ENCODE measurements around the gene C2orf42. TPM values are rescaled to one million over a fixed set of nuclear protein-coding genes. Genes with fewer than 3 reads are reported as not detected.
"Not testable (repeated sequence)": the region's sequence is repeated elsewhere in the genome, so short reads cannot be mapped to it uniquely, and the experiment has no call there.

The C2orf42 gene
- total RNA-seq, 1 donor from 2014 or later: 22.6 TPM

- DNase-seq (ENCODE audit: low spot score): no peak
Observed at GRCh38 chr2:70132244-70133126, 58.3 kb downstream of the C2orf42 start.

GRCh38 chr2:70131344-70132143 lies 59.3 kb downstream of the C2orf42 start:
- not testable (repeated sequence) for DNase-seq (ENCODE audit: low spot score)

DNA sequence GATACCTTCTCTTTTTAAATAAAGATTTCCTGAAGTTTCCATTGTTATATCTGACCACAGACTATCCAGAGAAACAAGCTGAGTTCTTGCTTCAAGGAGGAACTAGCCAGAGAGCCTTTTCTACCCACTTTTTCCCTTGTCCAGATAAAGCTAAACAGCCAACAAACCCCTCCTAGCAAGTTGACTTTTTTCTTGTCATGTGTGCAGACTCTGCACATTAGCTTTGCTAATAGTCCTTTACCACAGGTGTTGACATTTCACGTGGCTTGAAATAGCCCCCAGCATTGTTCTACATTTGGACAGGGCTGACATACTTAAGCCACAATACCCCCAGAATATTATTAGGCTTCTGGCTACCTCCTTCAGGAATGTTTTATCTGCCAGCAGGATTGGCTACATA lies 62.8 kb downstream of the C2orf42 start:
- no peak for DNase-seq (ENCODE audit: low spot score)

DNA sequence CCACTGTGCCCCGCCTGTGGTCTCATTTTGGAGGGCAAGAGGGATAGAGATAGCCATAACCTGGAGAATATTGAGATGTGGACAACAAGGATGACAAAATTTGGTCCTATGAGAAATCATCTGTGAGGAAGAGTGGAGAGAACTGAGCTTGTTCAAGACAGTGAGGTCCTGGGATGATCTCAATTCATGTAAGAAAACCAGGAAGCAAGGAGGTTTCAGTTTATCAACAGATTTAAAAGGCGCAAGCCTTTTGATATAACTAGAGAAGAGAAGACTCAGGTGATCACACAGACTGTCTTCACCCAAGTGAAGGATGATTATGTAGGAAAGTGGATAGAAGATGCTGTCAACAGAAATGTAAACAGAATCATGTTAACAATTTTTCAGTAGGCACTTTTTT lies 64.4 kb downstream of the C2orf42 start:
- DNase-seq (ENCODE audit: low spot score): no peak

DNA sequence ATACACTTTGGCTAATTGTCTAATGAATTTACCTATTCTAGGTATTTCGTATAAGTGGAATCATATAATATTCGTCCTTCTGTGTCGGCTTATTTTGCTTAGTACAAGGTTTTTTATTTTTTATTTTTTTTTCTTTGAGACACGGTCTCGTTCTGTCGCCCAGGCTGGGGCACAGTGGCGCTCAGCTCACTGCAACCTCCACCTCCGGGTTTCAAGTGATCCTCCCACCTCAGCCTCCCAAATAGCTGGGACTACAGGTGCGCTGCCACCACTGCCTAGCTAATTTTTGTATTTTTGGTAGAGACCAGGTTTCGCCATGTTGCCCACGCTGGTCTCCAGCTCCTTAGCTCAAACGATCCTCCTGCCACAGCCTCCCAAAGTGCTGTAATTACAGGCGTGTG lies 65.3 kb downstream of the C2orf42 start:
- no peak for DNase-seq (ENCODE audit: low spot score)

DNA sequence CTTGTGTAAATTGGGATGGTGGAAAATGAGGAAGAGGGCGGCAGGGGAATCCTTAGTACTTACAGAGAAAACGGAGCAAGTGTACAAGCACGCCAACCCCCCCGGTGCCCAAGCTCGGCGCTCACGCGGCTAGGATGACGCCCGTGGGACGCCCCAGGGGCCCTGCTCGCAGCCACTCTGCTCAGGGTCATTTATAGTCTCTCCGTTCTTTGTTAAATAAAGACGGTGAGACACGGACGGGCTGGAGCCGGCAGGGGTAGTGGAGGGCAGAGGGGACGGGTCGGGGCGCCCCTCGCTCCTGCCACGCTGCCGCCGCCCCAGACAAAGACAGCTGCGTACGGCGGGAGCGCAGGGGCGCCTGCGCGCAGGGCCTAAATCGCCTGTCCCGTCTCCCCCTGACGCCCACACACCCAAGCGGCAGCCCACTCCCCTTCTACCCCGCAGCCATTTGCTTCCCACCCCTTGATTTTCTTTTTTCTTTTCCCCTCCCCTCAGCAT lies 65.8 kb downstream of the C2orf42 start:
- peak; percentile 58 for DNase-seq (ENCODE audit: low spot score)

GRCh38 chr2:70123829-70124116 lies 67.0 kb downstream of the C2orf42 start:
- no peak for DNase-seq (ENCODE audit: low spot score)

DNA sequence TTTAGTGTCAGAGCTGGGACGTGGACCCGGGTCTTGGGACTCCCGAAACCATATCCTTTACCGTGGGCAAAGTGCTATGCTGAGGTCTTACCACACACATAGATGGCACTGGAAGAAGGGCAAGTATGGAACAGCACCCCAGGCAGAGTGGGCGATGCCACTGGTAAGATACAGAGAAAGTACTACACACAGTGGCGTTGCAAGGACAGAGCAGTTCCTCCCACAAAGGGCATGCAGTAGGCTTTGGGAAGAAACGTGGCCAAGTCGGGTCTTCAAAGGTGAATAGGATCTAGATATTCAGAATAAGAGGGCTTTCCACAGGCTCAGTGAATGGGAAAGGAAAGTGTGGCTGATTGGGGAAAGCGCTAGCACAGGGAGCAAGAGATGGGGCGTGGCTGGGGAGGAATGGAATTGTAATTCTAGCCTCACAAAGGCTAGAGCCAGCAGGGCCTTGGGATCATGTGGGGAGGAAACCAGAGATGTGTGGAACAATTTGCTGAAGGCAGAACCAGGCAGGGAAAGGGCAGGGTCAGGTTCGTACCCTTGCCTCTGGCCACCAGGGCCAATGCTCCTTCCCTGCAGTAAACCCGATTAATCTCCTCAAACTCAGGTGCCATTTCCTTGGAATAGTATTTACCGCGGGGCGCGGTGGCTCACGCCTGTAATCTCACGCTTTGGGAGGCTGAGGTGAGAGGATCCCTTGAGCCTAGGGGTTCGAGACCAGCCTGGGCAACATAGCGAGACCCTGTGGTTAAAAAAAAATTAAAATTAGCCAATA lies 67.6 kb downstream of the C2orf42 start:
- DNase-seq (ENCODE audit: low spot score): peak; percentile 41

- DNase-seq (ENCODE audit: low spot score): no peak
Observed at GRCh38 chr2:70122470-70122869, 68.3 kb downstream of the C2orf42 start.

DNA sequence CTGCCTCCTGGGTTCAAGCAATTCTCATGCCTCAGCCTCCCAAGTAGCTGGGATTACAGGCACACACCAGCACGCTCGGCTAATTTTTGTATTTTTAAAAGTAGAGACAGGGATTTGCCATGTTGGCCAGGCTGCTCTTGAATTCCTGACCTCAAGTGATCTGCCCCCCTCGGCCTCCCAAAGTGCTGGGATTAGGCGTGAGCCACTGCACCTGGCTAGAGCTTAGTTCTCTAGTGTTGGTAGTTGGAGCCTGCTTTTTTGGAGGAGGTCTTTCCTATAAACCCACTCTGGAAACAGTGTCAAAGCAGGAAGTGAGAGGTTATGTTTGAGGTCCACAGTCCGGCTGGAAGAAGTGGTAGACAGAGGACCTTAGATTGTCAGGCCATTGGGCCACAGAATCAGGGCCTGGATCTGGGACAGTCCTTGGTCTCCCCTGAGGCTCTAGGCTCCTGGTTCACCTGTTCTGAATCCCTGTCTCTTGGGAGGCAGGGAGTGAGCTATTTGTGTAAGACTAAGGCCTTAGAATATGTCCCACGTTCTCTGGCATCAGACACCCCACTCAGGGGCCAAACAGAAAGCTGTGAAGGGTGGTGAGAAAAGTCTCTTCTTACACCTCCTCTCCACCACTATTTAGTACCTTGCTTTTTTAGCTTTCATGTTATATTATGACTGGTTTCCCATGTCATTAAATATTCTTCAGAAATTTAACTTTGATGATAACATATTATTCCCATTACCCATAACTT lies 69.0 kb downstream of the C2orf42 start:
- DNase-seq (ENCODE audit: low spot score): no peak

DNA sequence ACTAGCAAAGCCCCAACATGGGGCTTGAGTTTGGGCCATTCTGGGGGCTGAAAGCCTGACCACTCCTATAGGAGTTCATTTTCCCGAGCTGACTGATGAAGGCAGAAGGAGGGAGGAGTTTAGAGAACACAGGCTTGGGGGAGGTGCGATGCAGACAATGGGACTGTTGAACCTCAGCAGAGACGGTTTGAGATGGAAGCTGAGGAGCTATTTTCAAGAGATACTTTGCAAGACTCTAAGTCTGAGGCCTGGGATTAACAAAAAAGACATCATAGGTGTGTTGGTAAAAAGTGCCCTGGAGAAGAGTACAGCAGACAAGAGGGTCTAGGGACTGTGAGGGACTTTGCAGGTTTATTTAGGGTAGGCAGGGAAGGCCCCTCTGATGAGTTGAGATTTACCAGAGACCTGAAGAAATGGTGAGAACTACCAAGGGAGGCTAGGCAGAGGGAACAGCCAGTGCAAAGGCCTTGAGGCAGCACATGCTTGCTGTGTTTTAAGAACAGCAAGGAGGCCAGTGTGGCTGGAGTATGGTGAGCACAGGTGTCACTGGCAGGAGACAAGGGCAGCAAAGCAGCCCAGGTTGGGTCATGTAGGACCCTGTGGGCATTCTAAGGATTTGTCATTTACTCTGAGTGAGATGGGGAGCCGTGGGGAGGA lies 71.9 kb downstream of the C2orf42 start:
- no peak for DNase-seq (ENCODE audit: low spot score)

DNA sequence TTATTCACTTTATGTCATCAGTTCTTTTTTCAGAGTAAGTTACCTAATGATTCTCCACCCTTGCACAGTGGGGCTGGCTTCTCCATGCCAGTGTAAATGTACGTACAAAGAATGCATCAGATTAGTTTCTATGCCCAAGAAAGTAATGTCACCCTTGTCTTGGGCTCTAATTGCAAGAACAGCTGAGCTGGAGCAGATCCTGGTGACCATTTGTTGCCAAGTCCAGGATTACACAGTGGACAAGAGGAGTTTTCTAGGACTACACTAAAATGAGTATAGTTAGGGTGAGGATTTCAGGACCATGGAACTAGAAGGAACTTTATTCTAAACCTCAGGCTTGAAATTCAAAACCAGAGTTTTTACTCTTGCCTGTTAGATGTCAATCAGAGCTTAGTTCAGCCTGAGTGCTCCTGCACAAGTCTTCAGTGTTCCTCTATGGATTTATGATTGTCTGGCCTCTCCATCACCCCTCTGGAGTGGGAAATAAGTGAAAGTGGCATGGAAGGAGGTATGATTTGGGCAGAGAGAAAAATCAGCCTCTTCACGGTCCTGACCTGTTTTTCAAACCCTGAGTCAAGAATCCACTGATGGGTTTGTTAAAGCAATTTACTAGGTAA lies 73.8 kb downstream of the C2orf42 start:
- DNase-seq (ENCODE audit: low spot score): no peak

DNA sequence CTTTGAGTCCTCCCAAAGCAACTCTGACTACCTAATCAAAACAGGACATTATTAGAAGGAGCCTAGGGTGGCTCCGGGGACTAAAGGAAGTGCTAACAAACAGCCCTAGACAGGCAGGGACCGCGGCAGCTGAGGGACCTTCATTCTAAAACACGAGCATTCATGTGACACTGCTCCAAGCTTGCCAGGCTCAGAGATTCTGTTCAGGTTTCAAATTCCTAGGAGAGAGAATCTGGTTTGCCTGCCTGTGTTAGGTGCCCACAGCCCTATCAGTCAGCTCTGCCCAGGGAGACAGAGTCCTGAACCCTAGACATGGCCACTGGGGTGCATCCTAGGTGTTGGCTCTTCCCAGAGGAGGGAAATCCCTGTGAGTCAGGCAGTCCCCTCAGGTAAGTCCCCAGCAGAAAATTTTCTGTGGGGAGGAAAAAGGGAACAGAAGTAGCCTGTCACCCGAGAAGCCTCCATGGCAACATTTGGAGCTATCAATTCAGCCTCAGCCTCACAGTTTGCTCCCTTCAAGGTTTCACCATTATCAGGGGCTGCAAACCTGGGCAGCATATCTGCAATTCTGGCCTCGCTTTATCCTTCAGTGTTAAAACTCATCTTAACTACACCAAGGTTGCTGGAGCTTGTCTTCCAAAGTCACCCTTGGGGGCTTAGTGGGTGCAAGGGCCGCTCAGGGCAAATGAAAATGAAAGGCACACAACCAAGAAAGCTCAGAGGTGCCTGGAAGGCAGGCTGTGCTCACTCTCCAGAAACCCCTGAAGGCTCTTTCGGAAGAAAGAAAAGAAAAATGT lies 75.0 kb downstream of the C2orf42 start:
- DNase-seq (ENCODE audit: low spot score): no peak

DNA sequence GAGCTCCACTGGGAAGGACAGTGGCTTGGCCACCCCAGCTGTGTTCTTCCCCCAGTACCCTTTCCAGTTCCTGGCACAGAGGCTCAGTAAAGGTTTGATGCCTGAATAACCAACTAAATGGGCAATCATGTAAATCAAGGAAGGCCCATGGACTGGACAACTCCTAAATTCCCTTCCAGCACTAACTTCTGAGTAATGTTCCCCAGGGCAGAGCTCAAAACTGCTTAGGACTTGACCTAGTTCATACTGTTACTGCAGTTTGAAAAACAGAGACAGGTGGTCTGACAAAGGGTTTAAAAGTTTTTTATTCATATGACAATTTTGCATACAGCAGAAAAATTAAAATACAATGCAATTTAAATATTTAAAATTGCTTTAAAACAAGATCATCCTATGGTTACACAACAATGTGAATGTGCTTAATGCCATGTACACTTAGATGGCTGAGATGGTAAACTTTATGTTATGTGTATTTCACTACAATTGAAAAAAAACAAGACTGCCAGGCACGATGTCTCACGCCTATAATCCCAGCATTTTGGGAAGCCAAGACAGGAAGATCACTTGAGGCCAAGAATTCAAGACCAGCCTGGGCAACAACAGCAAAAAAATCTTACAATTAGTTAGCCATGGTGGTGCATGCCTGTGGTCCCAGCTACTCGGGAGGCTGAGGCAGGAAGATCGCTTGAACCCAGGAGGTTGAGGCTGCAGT lies 77.3 kb downstream of the C2orf42 start:
- no peak for DNase-seq (ENCODE audit: low spot score)

GRCh38 chr2:70111752-70112591 lies 78.8 kb downstream of the C2orf42 start:
- DNase-seq (ENCODE audit: low spot score): no peak

DNA sequence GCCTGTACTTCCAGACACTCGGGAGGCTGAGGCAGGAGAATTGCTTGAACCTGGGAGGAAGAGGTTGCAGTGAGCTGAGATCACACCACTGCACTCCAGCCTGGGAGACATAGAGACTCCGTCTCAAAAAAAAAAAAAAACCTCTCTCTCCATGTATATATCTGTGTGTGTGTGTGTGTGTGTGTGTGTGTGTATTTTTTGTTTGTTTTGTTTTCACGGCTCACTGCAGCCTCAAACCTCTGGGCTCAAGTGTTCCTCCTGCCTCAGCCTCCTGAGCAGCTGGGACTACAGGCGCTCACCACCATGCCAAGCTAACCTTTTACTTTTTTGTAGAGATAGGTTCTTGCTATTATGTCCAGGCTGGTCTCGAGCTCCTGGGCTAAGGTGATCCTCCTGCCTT lies 80.4 kb downstream of the C2orf42 start:
- DNase-seq (ENCODE audit: low spot score): not testable (repeated sequence)

DNA sequence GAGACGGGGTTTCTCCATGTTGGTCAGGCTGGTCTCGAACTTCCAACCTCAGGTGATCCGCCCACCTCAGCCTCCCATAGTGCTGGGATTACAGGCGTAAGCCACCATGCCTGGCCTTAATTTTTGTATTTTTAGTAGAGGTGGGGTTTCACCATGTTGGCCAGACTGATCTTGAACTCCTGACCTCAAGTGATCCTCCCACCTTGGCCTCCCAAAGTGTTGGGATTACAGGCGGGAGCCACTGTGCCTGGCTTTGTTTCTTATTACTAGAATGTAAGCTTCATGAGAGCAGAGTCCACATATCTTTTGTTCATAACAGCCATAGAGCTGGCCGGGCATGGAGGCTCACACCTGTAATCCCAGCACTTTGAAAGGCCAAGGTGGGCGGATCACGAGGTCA lies 84.7 kb downstream of the C2orf42 start:
- DNase-seq (ENCODE audit: low spot score): not testable (repeated sequence)

Measured in mucosa of gallbladder (tissue), 1 donor.